Nephron (organoid): Measurements from ENCODE around the gene YTHDF2.
"Not testable (repeated sequence)": the region's sequence is repeated elsewhere in the genome, so short reads cannot be mapped to it uniquely, and the experiment has no call there.

Source experiments
- H3K27ac Mint-ChIP-seq, 3 experiments: 2 replicates each; pipeline ENCODE4 v1.8.0; 2020; ENCODE audit warnings: mixed read lengths in 3 of 3, mild to moderate bottlenecking in 2 of 3, moderate library complexity in 1 of 3
- H3K27me3 Mint-ChIP-seq: 2 replicates; pipeline ENCODE4 v1.8.0; 2021; ENCODE audit warnings: low read depth, mild to moderate bottlenecking, moderate library complexity, mixed read lengths
- H3K36me3 Mint-ChIP-seq: 2 replicates; pipeline ENCODE4 v1.8.0; 2020; ENCODE audit warnings: low read depth, mixed read lengths
- H3K4me1 Mint-ChIP-seq: 2 replicates; pipeline ENCODE4 v1.8.0; 2020; ENCODE audit warnings: mixed read lengths
- H3K4me3 Mint-ChIP-seq, 3 experiments: 2 replicates each; pipeline ENCODE4 v1.8.0; 2020; ENCODE audit warnings: mild to moderate bottlenecking in 3 of 3, mixed read lengths in 3 of 3, moderate library complexity in 2 of 3
- H3K9me3 Mint-ChIP-seq: 2 replicates; pipeline ENCODE4 v1.8.0; 2020; ENCODE audit warnings: mixed read lengths
- CTCF ChIP-seq, 3 experiments: fragments of 200-600 bp; sonication (generic); IDR thresholded peaks; one replicate each; pipeline ENCODE4 v1.5.0; 2021; ENCODE audit warnings: antibody characterized with exemption in 3 of 3; ENCODE audit not compliant: unreplicated experiment in 3 of 3

Gene YTHDF2

GRCh38 chr1:28736450-28737306 is at the start of gene YTHDF2:
Gene YTHDF2 (plus strand): TSS chr1:28736940. CDS start chr1:28737121, 181 bp downstream.
- Mint-ChIP-seq H3K4me1 (peaks cover 37% of the 10 kb centered on the region), H3K27me3 (no peaks in the 10 kb centered on the region), H3K4me3 (peak within 1 kb of the TSS; percentile 95 to 100 (median 99)), H3K36me3 (peaks cover 32% of the 10 kb centered on the region), H3K9me3 (no peaks in the 10 kb centered on the region), H3K27ac (peak within 1 kb of the TSS; percentile 98 to 100 (median 100))
- TF ChIP-seq CTCF (IDR thresholded peaks at IDR 0.05; ENCODE audit: unreplicated experiment in 3 of 3): peak; percentile 89 to 97 (median 95)

GRCh38 chr1:28691627-28692026 is 45.1 kb upstream of the YTHDF2 start:
- H3K4me3 Mint-ChIP-seq, H3K9me3 Mint-ChIP-seq, H3K4me1 Mint-ChIP-seq, H3K27me3 Mint-ChIP-seq, H3K27ac Mint-ChIP-seq: not testable (repeated sequence)
- H3K36me3 Mint-ChIP-seq: peaks cover 42% of the 10 kb centered on the region

DNA sequence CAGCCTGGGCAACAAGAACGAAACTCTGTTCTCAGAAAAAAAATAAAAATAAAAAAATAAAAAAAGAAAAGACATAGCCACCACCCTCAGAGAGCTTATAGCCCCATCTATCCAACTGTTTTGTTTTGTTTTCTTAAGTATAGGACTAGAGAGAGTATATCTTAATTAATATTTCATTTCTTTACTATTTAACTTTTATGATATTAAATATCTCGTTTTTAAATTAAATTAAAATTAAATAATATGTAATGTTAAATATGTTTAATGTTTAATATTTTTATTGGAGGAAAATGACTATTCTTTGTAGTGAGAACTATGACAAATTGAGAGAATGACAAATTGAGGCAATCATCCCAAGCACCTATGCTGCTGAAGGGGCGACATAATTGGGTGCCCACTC is 33.1 kb upstream of the YTHDF2 start:
- no peak overlapping the region for H3K4me3 Mint-ChIP-seq
- H3K9me3 Mint-ChIP-seq: no peaks in the 10 kb centered on the region
- no peak overlapping the region for H3K27ac Mint-ChIP-seq
- H3K36me3 Mint-ChIP-seq: peaks cover 59% of the 10 kb centered on the region
- H3K27me3 Mint-ChIP-seq: no peaks in the 10 kb centered on the region
- H3K4me1 Mint-ChIP-seq: no peaks in the 10 kb centered on the region
- no peak for TF ChIP-seq CTCF (IDR thresholded peaks at IDR 0.05; ENCODE audit: unreplicated experiment in 3 of 3)

- H3K4me3 Mint-ChIP-seq: no peak overlapping the region
- peaks cover 5% of the 10 kb centered on the region for H3K4me1 Mint-ChIP-seq
- no peaks in the 10 kb centered on the region for H3K9me3 Mint-ChIP-seq
- no peaks in the 10 kb centered on the region for H3K27me3 Mint-ChIP-seq
- peaks cover 37% of the 10 kb centered on the region for H3K36me3 Mint-ChIP-seq
- TF ChIP-seq CTCF (IDR thresholded peaks at IDR 0.05; ENCODE audit: unreplicated experiment in 3 of 3): no peak
- no peak overlapping the region for H3K27ac Mint-ChIP-seq
These were observed 20.4 kb upstream of the YTHDF2 start for GRCh38 chr1:28716336-28716735.

- H3K27me3 Mint-ChIP-seq: no peaks in the 10 kb centered on the region
- no peaks in the 10 kb centered on the region for H3K9me3 Mint-ChIP-seq
- no peak overlapping the region for H3K4me3 Mint-ChIP-seq
- no peak overlapping the region for H3K27ac Mint-ChIP-seq
- peaks cover 5% of the 10 kb centered on the region for H3K4me1 Mint-ChIP-seq
- TF ChIP-seq CTCF (IDR thresholded peaks at IDR 0.05; ENCODE audit: unreplicated experiment in 3 of 3): no peak
- H3K36me3 Mint-ChIP-seq: peaks cover 26% of the 10 kb centered on the region
These were observed 18.6 kb upstream of the YTHDF2 start for GRCh38 chr1:28718166-28718565.

- TF ChIP-seq CTCF (IDR thresholded peaks at IDR 0.05; ENCODE audit: unreplicated experiment in 3 of 3): no peak
- no peak overlapping the region for H3K4me3 Mint-ChIP-seq
- peaks cover 20% of the 10 kb centered on the region for H3K36me3 Mint-ChIP-seq
- H3K4me1 Mint-ChIP-seq: peaks cover 5% of the 10 kb centered on the region
- no peaks in the 10 kb centered on the region for H3K9me3 Mint-ChIP-seq
- H3K27me3 Mint-ChIP-seq: no peaks in the 10 kb centered on the region
- no peak overlapping the region for H3K27ac Mint-ChIP-seq
These were observed 18.0 kb upstream of the YTHDF2 start for GRCh38 chr1:28718586-28719331.
